B cell (primary cell): ENCODE measurements around the gene KIF22. TPM values are rescaled to one million over a fixed set of nuclear protein-coding genes. Genes with fewer than 3 reads are reported as not detected.

Experiments used
- polyA plus RNA-seq: library from polyadenylated mRNA; depleted of rRNA; stranded (reverse); fragments of >200 nt; gene quantifications from 2 replicates; pipeline ENCODE4 v1.2.3, GENCODE V29; 2012
- small RNA-seq: library from RNA; depleted of rRNA; stranded (forward); fragments of <200 nt; gene quantifications from one replicate; pipeline ENCODE3, GENCODE V24; 2012; ENCODE audit warnings: low replicate concordance, low read depth; ENCODE audit not compliant: insufficient read length
- total RNA-seq, 2 donors: library from RNA; stranded (reverse); fragments of 120-200 nt in 1 of 2; gene quantifications; 1 replicate in 1 of 2; 2 replicates in 1 of 2; pipeline versions ENCODE4 v1.2.3 to v1.2.4, GENCODE V29; 2013 to 2022

KIF22 gene
- total and polyA plus RNA-seq, 2 donors (not counting 1 experiment from before 2014, with no cell fraction given), result 53.9 to 57.2 TPM

Small RNA genes lying within 50 kb of the gene (small RNA-seq; reads per million reads assigned to genes)
- gene AC009133.6 (not detected), gene AC120114.4 (not detected)

Other genes with a start within 250 kb of the KIF22 start
- 1.1 and 1.7 TPM in 2 replicates for gene SPN, start 127.5 kb upstream of the KIF22 start, total RNA-seq
- gene SPN, start 127.5 kb upstream of the KIF22 start, polyA plus RNA-seq, result 1.9 and 3.5 TPM in 2 replicates
- gene QPRT, start 111.6 kb upstream of the KIF22 start, total RNA-seq, result 0.22 and 0.24 TPM in 2 replicates
- gene QPRT, start 111.6 kb upstream of the KIF22 start, polyA plus RNA-seq, result 0.06 and 0.30 TPM in 2 replicates
- 64.4 and 68.3 TPM in 2 replicates for gene C16orf54, start 44.8 kb upstream of the KIF22 start, total RNA-seq
- 21.0 and 44.0 TPM in 2 replicates for gene C16orf54, start 44.8 kb upstream of the KIF22 start, polyA plus RNA-seq
- gene ZG16, start 12.5 kb upstream of the KIF22 start, total RNA-seq, result not detected in 2 replicates
- gene ZG16, start 12.5 kb upstream of the KIF22 start, polyA plus RNA-seq, result 0.06 TPM in 1 of 2 replicates, not detected in the other
- 189 and 198 TPM in 2 replicates for gene MAZ, start 15.8 kb downstream of the KIF22 start, total RNA-seq
- gene MAZ, start 15.8 kb downstream of the KIF22 start, polyA plus RNA-seq, result 109 and 170 TPM in 2 replicates
- 1.6 and 3.1 TPM in 2 replicates for gene PRRT2, start 21.4 kb downstream of the KIF22 start, total RNA-seq
- gene PRRT2, start 21.4 kb downstream of the KIF22 start, polyA plus RNA-seq, result 0.71 and 0.79 TPM in 2 replicates
- gene PAGR1, start 25.4 kb downstream of the KIF22 start, total RNA-seq, result 26.7 and 28.4 TPM in 2 replicates
- 17.8 and 18.0 TPM in 2 replicates for gene PAGR1, start 25.4 kb downstream of the KIF22 start, polyA plus RNA-seq
- 109 and 112 TPM in 2 replicates for gene MVP, start 29.7 kb downstream of the KIF22 start, total RNA-seq
- 121 and 217 TPM in 2 replicates for gene MVP, start 29.7 kb downstream of the KIF22 start, polyA plus RNA-seq
- 49.2 and 51.2 TPM in 2 replicates for gene CDIPT, start 72.5 kb downstream of the KIF22 start, total RNA-seq
- gene CDIPT, start 72.5 kb downstream of the KIF22 start, polyA plus RNA-seq, result 44.5 and 63.3 TPM in 2 replicates
- not detected in 2 replicates for gene SEZ6L2, start 108.8 kb downstream of the KIF22 start, total RNA-seq
- 0.10 TPM in 1 of 2 replicates, not detected in the other for gene SEZ6L2, start 108.8 kb downstream of the KIF22 start, polyA plus RNA-seq
- not detected in 2 replicates for gene ASPHD1, start 109.7 kb downstream of the KIF22 start, total RNA-seq
- not detected in 2 replicates for gene ASPHD1, start 109.7 kb downstream of the KIF22 start, polyA plus RNA-seq
- 74.3 and 83.9 TPM in 2 replicates for gene KCTD13, start 135.5 kb downstream of the KIF22 start, total RNA-seq
- gene KCTD13, start 135.5 kb downstream of the KIF22 start, polyA plus RNA-seq, result 61.5 and 78.2 TPM in 2 replicates
- gene TMEM219, start 171.3 kb downstream of the KIF22 start, total RNA-seq, result 56.3 and 66.6 TPM in 2 replicates
- 88.3 and 103 TPM in 2 replicates for gene TMEM219, start 171.3 kb downstream of the KIF22 start, polyA plus RNA-seq
- 50.8 and 51.9 TPM in 2 replicates for gene TAOK2, start 183.1 kb downstream of the KIF22 start, total RNA-seq
- gene TAOK2, start 183.1 kb downstream of the KIF22 start, polyA plus RNA-seq, result 25.5 and 30.3 TPM in 2 replicates
- gene HIRIP3, start 204.9 kb downstream of the KIF22 start, total RNA-seq, result 9.7 and 13.9 TPM in 2 replicates
- 6.2 and 12.2 TPM in 2 replicates for gene HIRIP3, start 204.9 kb downstream of the KIF22 start, polyA plus RNA-seq
- 113 and 119 TPM in 2 replicates for gene INO80E, start 205.5 kb downstream of the KIF22 start, total RNA-seq
- 101 and 103 TPM in 2 replicates for gene INO80E, start 205.5 kb downstream of the KIF22 start, polyA plus RNA-seq
- gene DOC2A, start 220.3 kb downstream of the KIF22 start, total RNA-seq, result not detected in 2 replicates
- not detected in 2 replicates for gene DOC2A, start 220.3 kb downstream of the KIF22 start, polyA plus RNA-seq
- not detected in 2 replicates for gene C16orf92, start 232.4 kb downstream of the KIF22 start, total RNA-seq
- not detected in 2 replicates for gene C16orf92, start 232.4 kb downstream of the KIF22 start, polyA plus RNA-seq
- not detected in 2 replicates for gene TLCD3B, start 240.5 kb downstream of the KIF22 start, total RNA-seq
- gene TLCD3B, start 240.5 kb downstream of the KIF22 start, polyA plus RNA-seq, result not detected in 2 replicates